HCEC 1CT (cell line): ENCODE data around the gene SMTN.

Source experiments
- DNase-seq: peaks from one replicate; pipeline ENCODE4 v3.0.0-alpha.2; 2017

SMTN gene

GRCh38 chr22:31133911-31134310 lies 52.8 kb downstream of the SMTN start:
- no peak for DNase-seq

- DNase-seq: no peak
These were observed 53.6 kb downstream of the SMTN start for GRCh38 chr22:31134688-31135087.

GRCh38 chr22:31135706-31136105 lies 54.6 kb downstream of the SMTN start:
- no peak for DNase-seq

GRCh38 chr22:31136155-31136554 lies 55.0 kb downstream of the SMTN start:
- no peak for DNase-seq

GRCh38 chr22:31136711-31137110 lies 55.6 kb downstream of the SMTN start:
- DNase-seq: no peak

- DNase-seq: no peak
These were observed 56.6 kb downstream of the SMTN start for GRCh38 chr22:31137721-31138120.

GRCh38 chr22:31138126-31138525 lies 57.0 kb downstream of the SMTN start:
- DNase-seq: no peak

GRCh38 chr22:31139066-31139465 lies 57.9 kb downstream of the SMTN start:
- no peak for DNase-seq

- DNase-seq: peak; percentile 57
These were observed 59.0 kb downstream of the SMTN start, which contains the start of gene PLA2G3 for GRCh38 chr22:31139866-31140716. PLA2G3 (minus strand) TSS chr22:31140508; CDS start chr22:31140354, 154 bp downstream.

- DNase-seq: no peak
These were observed 59.6 kb downstream of the SMTN start for GRCh38 chr22:31140746-31141145.

GRCh38 chr22:31141551-31141950 lies 60.4 kb downstream of the SMTN start:
- DNase-seq: no peak

GRCh38 chr22:31142285-31142684 lies 61.2 kb downstream of the SMTN start:
- no peak for DNase-seq

- DNase-seq: no peak
These were observed 61.9 kb downstream of the SMTN start for GRCh38 chr22:31143038-31143437.

- DNase-seq: no peak
These were observed 62.4 kb downstream of the SMTN start for GRCh38 chr22:31143537-31143936.

- peak; percentile 68 for DNase-seq
These were observed 63.1 kb downstream of the SMTN start for GRCh38 chr22:31144223-31144622.

- no peak for DNase-seq
These were observed 67.4 kb downstream of the SMTN start for GRCh38 chr22:31148488-31148887.

GRCh38 chr22:31148953-31149627 lies 68.0 kb downstream of the SMTN start:
- peak; percentile 76 for DNase-seq

GRCh38 chr22:31150615-31151014 lies 69.5 kb downstream of the SMTN start:
- no peak for DNase-seq

GRCh38 chr22:31151872-31152271 lies 70.8 kb downstream of the SMTN start:
- no peak for DNase-seq

- no peak for DNase-seq
These were observed 72.2 kb downstream of the SMTN start for GRCh38 chr22:31153357-31153756.
